Astrocyte (in vitro differentiated cells and primary cell): ENCODE data around the gene STXBP1. TPM values are rescaled to one million over a fixed set of nuclear protein-coding genes. Genes with fewer than 3 reads are reported as not detected.

Experiments
- DNase-seq: peaks from one replicate; pipeline ENCODE4 v3.0.0-alpha.2; 2010; ENCODE audit warnings: low read depth
- FAIRE-seq: peaks from 2 replicates; lab custom pipeline; 2011; peaks lifted over from hg19 to GRCh38; lab: Jason Lieb, UNC
- H2AFZ ChIP-seq: 2 replicates; pipeline ENCODE4 v1.6.0; 2012; ENCODE audit warnings: low read depth, low read length, inconsistent platforms
- H3K27ac ChIP-seq: 2 replicates; pipeline ENCODE4 v1.5.1; 2011; ENCODE audit warnings: low read depth, low read length, inconsistent platforms
- H3K27me3 ChIP-seq: 2 replicates; pipeline ENCODE4 v1.6.0; 2011; ENCODE audit warnings: low read length, inconsistent platforms; ENCODE audit not compliant: insufficient read depth
- H3K36me3 ChIP-seq: 2 replicates; pipeline ENCODE4 v1.5.1; 2011; ENCODE audit warnings: low read length, inconsistent platforms; ENCODE audit not compliant: insufficient read depth
- H3K4me1 ChIP-seq: 2 replicates; pipeline ENCODE4 v1.5.1; 2011; ENCODE audit warnings: low read length, inconsistent platforms; ENCODE audit not compliant: insufficient read depth
- H3K4me2 ChIP-seq: 2 replicates; pipeline ENCODE4 v1.6.0; 2012; ENCODE audit warnings: low read length, inconsistent platforms
- H3K4me3 ChIP-seq: 2 replicates; pipeline ENCODE4 v1.5.1; 2011; ENCODE audit warnings: low read depth, mild to moderate bottlenecking, low read length, inconsistent platforms; ENCODE audit not compliant: insufficient read depth
- H3K79me2 ChIP-seq: 2 replicates; pipeline ENCODE4 v1.6.0; 2012; ENCODE audit warnings: mild to moderate bottlenecking, low read length, inconsistent platforms; ENCODE audit not compliant: insufficient read depth
- H3K9ac ChIP-seq: 2 replicates; pipeline ENCODE4 v1.6.0; 2012; ENCODE audit warnings: mild to moderate bottlenecking, low read length, inconsistent platforms
- H3K9me3 ChIP-seq: 2 replicates; pipeline ENCODE4 v1.5.1; 2012; ENCODE audit warnings: low read depth, mild to moderate bottlenecking, low read length, inconsistent platforms; ENCODE audit not compliant: insufficient read depth
- H4K20me1 ChIP-seq: 2 replicates; pipeline ENCODE4 v1.6.0; 2012; ENCODE audit warnings: low read length, inconsistent platforms; ENCODE audit not compliant: insufficient read depth
- H3K27ac Mint-ChIP-seq: one replicate; pipeline ENCODE4 v1.8.0; 2021; ENCODE audit warnings: mild to moderate bottlenecking, mixed read lengths; ENCODE audit not compliant: unreplicated experiment
- H3K27me3 Mint-ChIP-seq: one replicate; pipeline ENCODE4 v1.8.0; 2021; ENCODE audit warnings: low read depth, mixed read lengths; ENCODE audit not compliant: unreplicated experiment
- H3K36me3 Mint-ChIP-seq: one replicate; pipeline ENCODE4 v1.8.0; 2021; ENCODE audit warnings: low read depth, mixed read lengths; ENCODE audit not compliant: unreplicated experiment
- H3K4me1 Mint-ChIP-seq: one replicate; pipeline ENCODE4 v1.8.0; 2021; ENCODE audit warnings: low read depth, mixed read lengths; ENCODE audit not compliant: unreplicated experiment
- H3K4me3 Mint-ChIP-seq: one replicate; pipeline ENCODE4 v1.8.0; 2021; ENCODE audit warnings: mild to moderate bottlenecking, moderate library complexity, mixed read lengths; ENCODE audit not compliant: unreplicated experiment
- H3K9me3 Mint-ChIP-seq: one replicate; pipeline ENCODE4 v1.8.0; 2021; ENCODE audit warnings: mild to moderate bottlenecking, mixed read lengths; ENCODE audit not compliant: unreplicated experiment
- EZH2 ChIP-seq: IDR thresholded peaks from 2 replicates; pipeline ENCODE4 v1.6.1; 2012; ENCODE audit warnings: mild to moderate bottlenecking, low read length, inconsistent platforms; ENCODE audit not compliant: insufficient read depth
- total RNA-seq: library from RNA; stranded (reverse); gene quantifications from 2 replicates; pipeline ENCODE4 v1.2.1, GENCODE V29; 2021
- TF ChIP-seq, protein P1 (sequence below): IDR thresholded peaks from 2 replicates; pipeline ENCODE4 v1.5.1; 2011; ENCODE audit warnings: low read depth, mild to moderate bottlenecking, inconsistent platforms, low read length, moderate library complexity; ENCODE audit not compliant: insufficient read depth

The STXBP1 gene
- total RNA-seq, 1 donor from 2014 or later = 39.6 TPM

DNA sequence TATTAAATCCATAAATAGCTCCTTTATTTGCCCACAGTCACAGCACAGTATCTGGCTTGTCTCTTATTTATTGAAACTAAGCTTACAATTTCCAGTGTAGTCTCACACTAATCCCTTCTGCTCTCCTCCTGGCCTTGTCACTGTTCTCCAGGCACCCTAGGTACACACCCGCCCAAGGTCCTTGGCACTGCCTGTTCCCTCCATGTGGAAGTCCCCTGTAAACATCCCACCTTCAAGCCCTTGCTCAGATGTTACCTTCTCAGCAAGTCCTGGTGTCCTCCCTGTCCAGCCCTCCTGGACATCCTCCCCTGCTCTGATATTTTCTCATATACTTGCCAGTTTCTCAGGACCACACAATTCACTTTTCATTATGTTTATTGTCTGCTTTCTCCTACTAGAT lies 50.5 kb downstream of the STXBP1 start:
- DNase-seq = no peak
- Histone ChIP-seq H3K9ac (no peak overlapping the region), H2AFZ (no peak overlapping the region), H3K79me2 (no peaks in the 10 kb centered on the region), H3K4me2 (no peak overlapping the region), H3K36me3 (peaks cover 8% of the 10 kb centered on the region), H3K4me1 (no peaks in the 10 kb centered on the region), H3K27ac (no peak overlapping the region), H3K27me3 (no peaks in the 10 kb centered on the region), H3K4me3 (no peak overlapping the region), H4K20me1 (peaks cover 3% of the 10 kb centered on the region), H3K9me3 (no peaks in the 10 kb centered on the region)
- no peak overlapping the region for H3K4me3 Mint-ChIP-seq
- FAIRE-seq = no peak
- peak overlapping the region; percentile 66 for H3K27ac Mint-ChIP-seq
- no peaks in the 10 kb centered on the region for H3K9me3 Mint-ChIP-seq
- TF ChIP-seq, protein P1, sequence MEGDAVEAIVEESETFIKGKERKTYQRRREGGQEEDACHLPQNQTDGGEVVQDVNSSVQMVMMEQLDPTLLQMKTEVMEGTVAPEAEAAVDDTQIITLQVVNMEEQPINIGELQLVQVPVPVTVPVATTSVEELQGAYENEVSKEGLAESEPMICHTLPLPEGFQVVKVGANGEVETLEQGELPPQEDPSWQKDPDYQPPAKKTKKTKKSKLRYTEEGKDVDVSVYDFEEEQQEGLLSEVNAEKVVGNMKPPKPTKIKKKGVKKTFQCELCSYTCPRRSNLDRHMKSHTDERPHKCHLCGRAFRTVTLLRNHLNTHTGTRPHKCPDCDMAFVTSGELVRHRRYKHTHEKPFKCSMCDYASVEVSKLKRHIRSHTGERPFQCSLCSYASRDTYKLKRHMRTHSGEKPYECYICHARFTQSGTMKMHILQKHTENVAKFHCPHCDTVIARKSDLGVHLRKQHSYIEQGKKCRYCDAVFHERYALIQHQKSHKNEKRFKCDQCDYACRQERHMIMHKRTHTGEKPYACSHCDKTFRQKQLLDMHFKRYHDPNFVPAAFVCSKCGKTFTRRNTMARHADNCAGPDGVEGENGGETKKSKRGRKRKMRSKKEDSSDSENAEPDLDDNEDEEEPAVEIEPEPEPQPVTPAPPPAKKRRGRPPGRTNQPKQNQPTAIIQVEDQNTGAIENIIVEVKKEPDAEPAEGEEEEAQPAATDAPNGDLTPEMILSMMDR = no peak
- TF ChIP-seq EZH2 = no peak
- H3K36me3 Mint-ChIP-seq = peaks cover 22% of the 10 kb centered on the region
- no peaks in the 10 kb centered on the region for H3K4me1 Mint-ChIP-seq
- H3K27me3 Mint-ChIP-seq = no peaks in the 10 kb centered on the region

DNA sequence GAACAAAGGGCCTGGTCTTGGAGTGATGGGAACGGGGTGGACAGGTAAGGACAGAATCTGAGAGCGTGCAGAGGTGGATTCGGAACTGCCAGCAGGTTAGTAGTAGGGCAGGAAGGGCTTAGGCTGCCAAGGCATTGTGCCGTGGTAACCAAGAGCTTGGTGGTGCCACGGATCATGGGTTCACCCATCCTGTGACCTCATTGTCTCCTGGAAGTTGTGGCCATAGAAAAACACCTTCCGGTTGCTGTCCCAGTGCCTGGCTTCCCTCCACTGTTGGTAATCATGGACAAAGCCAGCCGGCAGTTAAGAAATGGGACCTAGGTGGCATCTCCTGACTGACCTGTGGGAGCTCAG lies 52.2 kb downstream of the STXBP1 start:
- FAIRE-seq = no peak
- Histone ChIP-seq H3K4me1 (no peaks in the 10 kb centered on the region), H3K27ac (no peak overlapping the region), H4K20me1 (no peaks in the 10 kb centered on the region), H2AFZ (no peak overlapping the region), H3K9me3 (no peaks in the 10 kb centered on the region), H3K4me2 (no peak overlapping the region), H3K9ac (no peak overlapping the region), H3K79me2 (no peaks in the 10 kb centered on the region), H3K27me3 (no peaks in the 10 kb centered on the region), H3K4me3 (no peak overlapping the region), H3K36me3 (peaks cover 8% of the 10 kb centered on the region)
- peaks cover 22% of the 10 kb centered on the region for H3K36me3 Mint-ChIP-seq
- H3K9me3 Mint-ChIP-seq = no peaks in the 10 kb centered on the region
- H3K27ac Mint-ChIP-seq = no peak overlapping the region
- H3K27me3 Mint-ChIP-seq = no peaks in the 10 kb centered on the region
- H3K4me3 Mint-ChIP-seq = no peak overlapping the region
- DNase-seq = no peak
- TF ChIP-seq, protein P1 = no peak
- TF ChIP-seq EZH2 = no peak
- H3K4me1 Mint-ChIP-seq = no peaks in the 10 kb centered on the region

DNA sequence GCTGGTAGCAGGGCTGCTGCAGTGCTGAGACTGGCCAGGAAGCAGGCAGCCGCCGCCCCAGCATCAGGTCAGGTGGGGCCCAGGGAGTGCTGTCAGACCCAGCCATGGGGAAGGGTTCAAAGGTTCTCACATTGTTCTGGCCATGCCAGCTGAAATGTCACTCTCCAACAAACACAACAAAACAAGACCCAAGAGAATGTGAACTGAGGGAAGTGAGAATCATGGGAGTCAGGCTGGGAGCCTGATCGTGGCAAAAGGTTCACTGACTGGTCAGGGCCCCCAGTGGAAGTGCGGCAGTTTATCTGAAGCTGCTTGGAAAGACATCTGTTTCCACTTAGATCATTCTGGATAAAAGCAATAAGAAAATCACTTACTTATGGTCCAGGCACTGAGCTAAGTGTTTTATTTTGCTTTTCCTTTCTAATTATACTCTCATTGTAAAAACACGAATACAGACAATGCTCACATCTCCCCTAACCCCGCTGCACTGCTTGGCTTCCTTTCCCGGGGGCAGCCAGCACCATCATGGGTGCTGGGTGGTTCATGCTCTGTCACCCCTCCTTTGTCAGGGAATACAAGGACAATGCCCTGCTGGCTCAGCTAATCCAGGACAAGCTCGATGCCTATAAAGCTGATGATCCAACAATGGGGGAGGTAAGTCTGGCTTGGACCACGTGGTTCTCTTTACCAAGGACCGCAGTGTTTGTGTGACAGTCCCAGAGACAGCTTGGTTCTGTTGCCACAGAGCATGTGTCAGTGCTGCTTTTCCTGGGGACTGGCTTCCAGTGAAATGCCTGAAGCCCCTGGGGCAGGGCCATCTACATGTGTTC lies 52.8 kb downstream of the STXBP1 start:
- Histone ChIP-seq H3K36me3 (peaks cover 8% of the 10 kb centered on the region), H3K4me2 (no peak overlapping the region), H4K20me1 (no peaks in the 10 kb centered on the region), H3K27me3 (no peaks in the 10 kb centered on the region), H3K4me3 (no peak overlapping the region), H3K27ac (no peak overlapping the region), H3K4me1 (no peaks in the 10 kb centered on the region), H3K9ac (no peak overlapping the region), H2AFZ (no peak overlapping the region), H3K79me2 (no peaks in the 10 kb centered on the region), H3K9me3 (no peaks in the 10 kb centered on the region)
- no peak for TF ChIP-seq EZH2
- TF ChIP-seq, protein P1 = no peak
- DNase-seq (no peak), FAIRE-seq (no peak)
- Mint-ChIP-seq H3K27me3 (no peaks in the 10 kb centered on the region), H3K36me3 (peaks cover 20% of the 10 kb centered on the region), H3K4me3 (no peak overlapping the region), H3K27ac (no peak overlapping the region), H3K4me1 (no peaks in the 10 kb centered on the region), H3K9me3 (no peaks in the 10 kb centered on the region)
